ENCODE measurements around the gene CREB3.

Gene CREB3

DNA sequence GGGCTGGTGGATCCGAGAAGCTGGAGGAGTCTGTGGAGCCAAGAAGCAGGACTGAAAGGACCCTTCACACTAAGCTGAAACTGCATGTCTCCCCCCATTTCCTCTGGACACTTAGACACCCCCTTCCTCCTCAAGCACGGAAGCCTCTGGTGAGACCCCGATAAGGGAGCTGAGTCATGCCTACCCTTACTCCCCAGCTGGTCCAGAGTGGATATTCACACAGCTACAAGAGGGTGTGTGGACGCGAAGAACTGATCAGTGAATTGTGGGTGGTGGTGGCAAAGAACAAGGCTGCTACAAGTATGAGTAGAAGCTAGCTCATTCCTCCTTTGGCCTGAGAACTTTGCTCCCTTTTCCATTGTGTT lies 4.8 kb upstream of the CREB3 start:
- no peak for DNase-seq (ENCODE audit: low read depth)

DNA sequence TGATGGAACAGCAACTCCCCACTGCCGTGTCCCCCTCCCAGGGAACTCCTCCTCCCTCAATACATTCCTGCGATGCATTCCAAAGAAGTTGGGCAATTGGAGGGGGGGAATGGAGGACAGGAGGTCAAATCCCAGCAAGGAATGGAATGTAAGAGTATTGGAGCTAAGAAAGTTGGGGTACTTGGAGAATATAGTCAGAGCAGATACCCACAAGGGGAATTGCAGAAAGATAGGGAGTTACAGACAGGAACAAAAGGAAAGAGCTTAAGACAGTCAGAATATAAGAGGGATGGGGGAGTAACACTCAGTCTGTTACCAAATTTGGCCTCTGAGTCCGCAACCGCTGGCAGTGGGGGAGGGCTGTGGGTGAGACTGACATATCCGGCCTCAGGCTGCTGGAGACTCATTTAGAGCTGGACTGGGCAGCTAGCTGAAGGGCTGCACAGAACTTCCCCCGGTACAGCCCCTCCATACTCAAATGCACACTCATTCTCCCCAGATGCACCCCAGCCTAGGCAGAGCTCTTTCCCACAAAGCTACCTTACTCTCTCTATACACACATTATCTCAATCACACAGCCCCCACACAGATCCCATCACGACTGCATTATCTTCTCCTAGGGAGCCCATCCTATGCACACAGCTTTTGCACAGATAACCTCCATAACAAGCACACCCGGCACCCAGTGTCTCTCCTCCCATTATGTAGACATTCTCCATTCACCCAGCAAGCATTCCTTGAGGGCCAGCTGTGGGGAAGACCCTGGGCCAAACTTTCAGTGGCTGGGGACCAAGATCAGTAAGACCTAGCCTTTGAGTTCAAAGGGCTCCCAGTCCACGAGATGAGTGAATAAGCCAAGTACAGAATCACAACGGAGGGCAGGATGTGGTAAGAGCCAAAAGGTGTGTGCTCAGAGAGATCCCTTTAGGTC lies 4.2 kb upstream of the CREB3 start:
- peak; percentile 14 for DNase-seq (ENCODE audit: low read depth)

DNA sequence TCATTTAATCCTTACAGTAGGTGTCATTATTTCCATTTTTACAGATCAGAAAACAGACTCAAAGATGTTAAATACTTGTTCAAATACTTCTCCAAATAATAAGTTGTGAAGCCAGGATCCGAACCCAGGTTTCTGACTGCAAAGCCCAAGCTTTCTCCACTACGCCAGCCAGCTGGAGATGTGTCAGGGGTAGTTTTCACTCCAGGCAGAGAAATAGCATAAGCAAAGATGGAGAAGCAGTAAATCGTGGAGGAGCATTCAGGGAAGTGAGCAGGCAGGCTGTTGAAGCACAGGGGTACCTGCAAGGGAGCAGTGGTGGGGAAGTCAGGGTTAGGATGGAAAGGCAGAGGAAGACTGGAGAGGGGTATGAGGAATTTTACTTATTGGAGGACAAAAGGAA lies 3.4 kb upstream of the CREB3 start:
- DNase-seq (ENCODE audit: low read depth) = no peak

DNA sequence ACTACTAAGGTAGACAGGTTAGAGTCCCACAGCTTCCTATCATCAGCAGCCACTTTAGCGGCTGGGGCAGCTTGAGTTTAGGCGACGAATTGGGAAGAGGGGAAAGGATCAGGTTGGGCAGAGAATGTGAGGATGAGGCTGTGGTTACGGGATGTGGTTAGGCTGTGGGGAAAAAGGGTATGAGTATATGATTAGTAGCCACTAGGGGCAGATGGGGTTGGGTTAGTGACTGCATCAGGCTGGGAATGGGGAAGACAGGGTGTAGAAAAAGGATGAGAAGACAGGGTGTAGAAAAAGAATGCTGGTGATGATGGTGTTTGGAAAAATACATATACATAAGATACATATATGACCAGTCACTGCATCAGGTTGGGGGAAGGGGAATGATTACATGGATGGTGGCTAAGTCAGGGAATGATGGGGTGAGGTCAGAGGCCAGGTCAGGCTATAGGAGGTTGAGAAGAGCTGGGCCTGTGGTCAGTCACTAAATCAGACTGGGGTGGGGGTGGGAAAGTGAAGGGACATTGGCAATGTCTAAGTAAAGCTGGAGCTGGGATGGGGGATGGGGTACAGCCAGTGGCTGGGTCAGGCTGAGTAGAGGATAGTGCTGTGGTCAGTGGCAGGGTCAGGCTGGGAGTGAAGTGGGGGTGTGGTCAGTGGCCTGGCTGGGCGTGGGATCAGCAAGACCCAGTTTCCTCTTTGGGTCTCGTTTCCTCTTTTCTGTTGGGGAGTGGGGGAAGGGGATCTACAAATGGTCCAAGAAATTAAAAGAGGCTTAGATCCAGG lies 2.6 kb upstream of the CREB3 start:
- no peak for DNase-seq (ENCODE audit: low read depth)

DNA sequence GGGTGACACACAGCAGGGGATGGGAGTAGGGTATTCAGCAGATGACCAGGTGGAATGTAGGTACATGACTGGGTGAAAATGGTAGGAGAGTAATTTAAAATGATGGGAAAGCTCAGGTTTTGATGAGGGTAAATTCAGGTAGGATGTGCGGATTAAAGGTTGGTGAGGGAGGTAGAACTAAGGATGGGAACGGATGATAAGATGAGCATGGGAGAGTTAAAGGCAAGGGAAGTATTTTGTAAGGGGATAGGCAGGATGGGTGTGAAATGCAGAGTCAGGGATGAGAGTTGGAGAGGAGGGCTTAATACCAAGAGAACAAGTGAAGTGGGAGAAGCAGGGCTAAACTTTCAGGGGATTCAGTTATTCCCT lies 2.0 kb upstream of the CREB3 start:
- no peak for DNase-seq (ENCODE audit: low read depth)

DNA sequence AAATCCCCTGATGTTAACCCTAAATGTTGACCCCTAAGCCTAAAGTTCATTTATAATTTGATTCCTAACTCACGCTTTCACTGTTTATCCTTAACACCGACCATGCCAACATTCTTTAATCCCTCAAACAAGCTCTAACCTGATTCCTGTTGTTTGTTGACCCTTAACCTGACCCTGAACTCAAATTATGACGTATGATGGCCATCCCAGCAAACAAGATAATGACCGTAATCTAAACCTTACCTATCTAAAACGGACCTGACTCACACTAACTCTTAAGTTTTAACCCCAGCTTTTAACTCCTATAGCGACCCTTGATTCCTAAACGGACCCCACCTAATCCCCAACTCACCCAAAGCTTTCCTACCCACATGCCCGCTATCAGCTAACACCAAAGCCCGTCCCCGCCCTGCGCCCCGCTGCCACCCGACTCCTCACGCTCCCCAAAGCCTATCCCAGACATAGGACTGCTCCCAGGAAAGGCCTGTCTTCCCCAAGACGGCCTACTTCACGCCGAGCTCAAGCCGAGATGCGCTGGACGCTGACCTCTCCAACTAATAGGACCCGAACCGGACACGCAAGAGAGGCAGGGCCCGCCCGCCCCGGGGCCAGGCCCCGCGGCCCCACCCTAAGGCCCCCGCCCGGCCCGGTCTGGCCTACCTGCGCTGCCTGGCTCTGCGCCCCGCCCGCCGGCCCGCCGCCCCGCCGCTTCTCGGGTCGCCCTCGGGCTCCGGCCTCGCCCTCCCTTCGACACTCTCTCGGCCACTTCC lies 866 bp upstream of the CREB3 start:
- DNase-seq (ENCODE audit: low read depth) = no peak

DNA sequence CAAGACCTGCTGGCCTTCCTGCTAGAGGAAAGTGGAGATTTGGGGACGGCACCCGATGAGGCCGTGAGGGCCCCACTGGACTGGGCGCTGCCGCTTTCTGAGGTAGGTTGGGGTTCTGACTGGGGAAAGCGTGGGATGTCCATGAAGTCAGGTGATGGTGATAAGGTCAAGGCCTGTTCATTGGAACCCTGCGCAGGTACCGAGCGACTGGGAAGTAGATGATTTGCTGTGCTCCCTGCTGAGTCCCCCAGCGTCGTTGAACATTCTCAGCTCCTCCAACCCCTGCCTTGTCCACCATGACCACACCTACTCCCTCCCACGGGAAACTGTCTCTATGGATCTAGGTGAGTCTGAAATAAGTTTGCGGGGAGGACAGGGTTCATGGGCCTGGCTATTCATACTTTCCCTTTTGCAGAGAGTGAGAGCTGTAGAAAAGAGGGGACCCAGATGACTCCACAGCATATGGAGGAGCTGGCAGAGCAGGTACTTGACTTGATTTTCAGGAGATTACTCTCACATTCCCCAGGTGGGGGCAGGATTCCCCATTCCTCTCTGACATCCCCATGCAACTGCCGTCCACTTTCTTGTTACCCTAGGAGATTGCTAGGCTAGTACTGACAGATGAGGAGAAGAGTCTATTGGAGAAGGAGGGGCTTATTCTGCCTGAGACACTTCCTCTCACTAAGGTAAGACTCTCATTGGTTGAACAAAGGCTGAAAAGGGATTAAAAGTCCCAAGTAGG lies 505 bp downstream of the CREB3 start:
- no peak for DNase-seq (ENCODE audit: low read depth)

DNA sequence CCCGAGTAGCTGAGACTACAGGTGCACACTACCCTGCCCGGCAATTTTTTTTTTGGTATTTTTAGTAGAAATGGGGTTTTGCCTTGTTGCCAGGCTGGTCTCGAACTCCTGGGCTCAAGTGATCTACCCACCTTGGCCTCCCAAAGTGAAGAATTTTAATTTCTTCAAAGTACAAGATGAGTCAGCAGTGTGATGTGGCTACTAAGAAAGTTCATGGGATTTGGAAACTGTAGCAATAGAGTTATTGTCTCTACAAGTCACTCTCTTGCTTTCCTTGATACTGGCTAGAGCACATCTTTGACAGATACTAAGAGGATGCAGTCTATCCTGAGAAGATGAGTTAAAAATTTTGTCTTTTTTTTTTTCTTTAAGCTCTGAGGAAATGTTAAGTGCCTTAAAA lies 1.6 kb downstream of the CREB3 start:
- no peak for DNase-seq (ENCODE audit: low read depth)

DNA sequence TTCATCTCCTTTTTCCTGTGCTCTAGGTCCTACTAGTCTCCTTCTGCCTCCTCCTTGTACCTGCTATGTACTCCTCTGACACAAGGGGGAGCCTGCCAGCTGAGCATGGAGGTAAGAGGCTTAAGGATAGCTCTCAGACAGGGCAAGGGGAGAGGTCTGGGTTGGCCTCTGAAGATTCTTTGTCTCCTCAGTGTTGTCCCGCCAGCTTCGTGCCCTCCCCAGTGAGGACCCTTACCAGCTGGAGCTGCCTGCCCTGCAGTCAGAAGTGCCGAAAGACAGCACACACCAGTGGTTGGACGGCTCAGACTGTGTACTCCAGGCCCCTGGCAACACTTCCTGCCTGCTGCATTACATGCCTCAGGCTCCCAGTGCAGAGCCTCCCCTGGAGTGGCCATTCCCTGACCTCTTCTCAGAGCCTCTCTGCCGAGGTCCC lies 3.8 kb downstream of the CREB3 start:
- DNase-seq (ENCODE audit: low read depth) = no peak

DNA sequence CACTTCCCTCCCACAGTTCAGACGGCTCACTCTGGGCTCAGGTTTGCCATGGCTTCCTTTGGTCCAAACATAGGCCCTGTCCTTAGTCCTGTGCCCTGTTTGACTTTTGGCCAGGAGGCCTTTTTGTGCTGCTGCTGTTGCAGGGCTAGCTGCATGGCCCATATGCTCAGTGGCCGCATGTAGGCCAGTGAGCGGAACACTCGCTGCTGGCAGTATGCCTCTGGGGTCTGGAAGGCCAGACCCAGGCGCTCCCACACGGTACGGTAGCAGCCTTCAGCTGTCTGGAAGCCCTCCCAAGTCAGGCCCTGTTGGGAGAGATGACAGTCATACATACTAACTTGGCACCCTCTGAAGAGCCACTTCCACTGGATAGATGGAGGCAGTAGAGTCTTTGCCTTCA lies 4.7 kb downstream of the CREB3 start:
- DNase-seq (ENCODE audit: low read depth) = no peak

DNA sequence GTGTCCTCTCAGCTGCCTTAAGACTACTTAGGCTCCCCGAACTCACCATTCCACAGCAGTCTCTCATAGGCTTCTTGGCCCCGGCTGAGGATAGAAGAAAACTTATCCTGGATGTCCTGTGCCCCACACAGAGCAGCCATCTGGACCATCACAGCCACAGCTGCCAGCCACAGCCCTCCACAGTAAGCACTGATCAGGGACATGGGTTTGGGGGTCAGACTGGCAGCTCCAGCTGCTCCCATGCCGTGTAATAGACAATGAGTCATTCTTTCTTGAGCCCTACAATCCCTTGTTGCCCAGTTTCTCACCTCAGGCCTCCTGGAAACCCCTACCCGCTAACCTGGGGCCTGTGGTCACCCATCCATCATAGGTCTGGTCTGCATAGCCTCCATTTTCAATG lies 5.7 kb downstream of the CREB3 start:
- no peak for DNase-seq (ENCODE audit: low read depth)

DNA sequence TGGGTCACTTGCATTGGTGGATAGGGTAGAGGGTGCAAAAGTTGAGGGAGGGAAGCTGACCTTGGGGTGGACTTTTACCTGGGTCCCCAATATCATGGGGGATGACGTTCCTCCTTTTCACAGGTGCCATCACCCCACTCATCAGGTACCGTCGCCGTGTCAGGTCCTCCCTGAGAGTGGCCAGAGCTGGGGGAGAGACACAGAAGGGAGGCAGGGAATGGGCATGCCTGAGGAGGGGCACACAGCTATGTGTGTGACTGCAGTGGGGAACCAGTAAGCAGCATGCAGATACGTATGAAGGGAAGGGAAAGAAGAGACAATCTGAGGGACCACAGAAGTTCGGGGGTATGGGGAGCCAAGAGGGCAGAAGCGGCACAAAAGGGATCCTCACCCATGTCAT lies 6.5 kb downstream of the CREB3 start:
- no peak for DNase-seq (ENCODE audit: low read depth)

DNA sequence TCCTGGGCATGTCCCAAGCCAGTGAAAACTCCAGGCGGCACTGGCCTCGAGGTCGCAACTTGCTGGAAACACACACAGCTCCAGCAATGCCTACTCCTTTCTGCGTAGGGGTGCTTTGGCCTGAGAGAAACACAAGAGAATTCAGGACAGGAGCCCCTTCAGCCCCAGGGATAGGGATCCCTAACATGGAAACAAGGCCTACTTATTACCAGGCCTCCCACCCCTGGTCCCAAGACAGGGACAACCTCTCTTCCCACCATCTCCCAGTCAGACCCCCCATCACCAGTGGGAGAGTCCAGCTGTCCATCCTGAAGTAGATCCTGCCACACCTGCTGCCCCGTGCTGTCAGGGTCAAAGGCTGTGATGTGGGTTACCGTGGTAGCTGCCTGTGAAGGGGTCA lies 7.8 kb downstream of the CREB3 start:
- no peak for DNase-seq (ENCODE audit: low read depth)

DNA sequence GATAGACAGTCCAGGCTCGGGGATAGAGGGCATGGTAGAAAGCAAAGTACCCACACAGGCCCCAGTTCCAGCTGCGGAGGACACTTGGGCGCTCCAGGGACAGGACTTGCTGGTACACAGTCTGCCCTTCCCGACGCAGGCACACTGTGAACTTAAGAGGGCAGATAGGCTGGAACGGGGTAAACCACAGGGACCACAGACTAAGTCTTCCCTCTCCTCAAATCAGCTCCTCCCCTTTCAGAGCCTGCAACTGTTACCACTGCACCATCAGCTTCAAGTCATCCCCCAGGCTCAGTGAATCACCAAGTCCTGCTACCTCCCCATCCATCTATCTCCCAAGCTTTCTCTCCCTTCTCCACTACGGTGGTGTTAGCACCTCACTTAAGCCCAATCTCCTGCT lies 9.3 kb downstream of the CREB3 start:
- no peak for DNase-seq (ENCODE audit: low read depth)

DNA sequence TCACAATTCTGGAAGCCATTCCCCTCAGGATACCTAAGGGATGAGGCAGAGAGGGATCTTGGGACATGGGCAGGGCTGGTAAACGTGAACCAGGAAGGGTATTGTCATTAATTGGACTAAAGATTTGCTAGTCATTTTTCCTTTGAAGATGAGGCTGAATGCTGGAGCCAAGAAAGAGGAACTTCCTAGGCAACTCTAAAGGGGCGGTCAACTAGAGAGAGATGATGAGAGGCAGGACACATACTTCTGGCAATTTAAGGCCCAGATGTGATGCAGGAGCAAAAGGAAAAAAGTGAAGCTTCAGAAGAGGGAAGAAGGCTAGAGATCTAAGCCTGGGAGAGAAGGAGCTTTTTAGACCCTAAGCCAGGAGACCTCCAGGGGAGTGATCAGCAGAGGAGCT lies 11.0 kb downstream of the CREB3 start:
- no peak for DNase-seq (ENCODE audit: low read depth)

DNA sequence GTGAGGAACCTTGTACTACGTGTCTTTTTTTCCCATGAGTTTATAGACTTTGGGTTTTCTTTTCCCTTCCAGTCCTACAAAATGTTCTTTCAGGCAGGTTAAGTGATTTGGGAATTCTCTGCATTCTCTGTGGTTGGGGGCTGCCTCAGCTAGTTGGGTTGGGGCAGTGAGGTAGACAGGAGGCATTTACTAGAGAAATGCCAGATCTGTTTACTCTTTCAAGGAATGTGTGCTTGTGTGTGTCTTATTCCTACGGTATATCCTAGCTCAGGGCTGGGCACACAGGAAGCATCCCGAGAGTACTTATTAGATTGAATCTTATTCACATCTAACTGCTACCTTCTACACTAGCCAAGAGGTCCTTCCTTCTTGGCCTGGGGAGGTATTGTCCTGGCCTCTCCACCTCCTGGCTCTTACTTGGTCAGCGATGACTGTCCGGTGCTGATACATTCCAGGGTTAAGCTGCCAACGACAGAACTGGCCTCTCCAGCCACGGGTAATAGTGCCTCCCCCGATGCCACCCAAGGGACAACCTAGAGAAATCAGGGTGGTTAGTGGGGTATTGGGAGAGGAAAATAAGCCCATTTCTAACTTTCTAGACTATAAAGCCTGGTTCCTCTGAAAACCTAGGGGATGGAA lies 11.5 kb downstream of the CREB3 start:
- DNase-seq (ENCODE audit: low read depth) = no peak

DNA sequence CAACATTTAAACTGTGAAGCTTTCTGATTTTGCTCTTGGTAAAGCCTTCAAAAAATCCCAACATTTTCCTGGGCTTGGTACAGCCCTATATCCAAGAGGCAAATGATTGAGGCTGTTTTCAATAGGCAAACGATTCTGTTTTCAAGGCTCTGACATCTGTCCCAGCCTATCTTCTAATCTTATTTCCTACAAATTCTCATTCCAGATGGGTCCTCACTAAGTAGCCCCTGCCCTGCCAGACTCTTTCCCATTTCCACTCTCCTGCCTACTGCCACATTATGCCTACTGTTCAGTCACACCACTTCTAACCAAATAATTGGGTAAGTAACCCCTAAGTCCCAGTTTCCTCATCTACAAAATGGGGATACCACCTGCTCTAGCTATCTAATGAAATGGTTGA lies 13.1 kb downstream of the CREB3 start:
- no peak for DNase-seq (ENCODE audit: low read depth)

DNA sequence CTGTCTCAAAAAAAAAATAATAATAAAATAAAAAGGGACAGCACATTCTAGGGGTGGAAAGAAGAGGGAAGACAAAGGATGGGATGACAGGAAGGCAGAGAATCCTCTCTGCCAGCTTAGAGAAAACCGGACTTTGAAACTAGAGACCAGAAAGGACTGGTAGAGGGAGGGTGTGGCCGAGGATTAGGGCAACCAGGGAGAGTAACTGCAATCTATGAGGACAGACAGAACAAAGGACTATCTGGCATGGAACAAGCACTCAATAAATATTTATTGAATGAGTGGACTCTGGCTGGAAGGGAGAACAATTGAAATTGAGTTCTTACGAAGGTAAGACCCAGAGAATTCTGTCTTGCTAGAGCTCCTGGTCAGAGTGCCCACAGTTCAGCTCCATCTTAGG lies 14.1 kb downstream of the CREB3 start:
- DNase-seq (ENCODE audit: low read depth) = no peak

DNA sequence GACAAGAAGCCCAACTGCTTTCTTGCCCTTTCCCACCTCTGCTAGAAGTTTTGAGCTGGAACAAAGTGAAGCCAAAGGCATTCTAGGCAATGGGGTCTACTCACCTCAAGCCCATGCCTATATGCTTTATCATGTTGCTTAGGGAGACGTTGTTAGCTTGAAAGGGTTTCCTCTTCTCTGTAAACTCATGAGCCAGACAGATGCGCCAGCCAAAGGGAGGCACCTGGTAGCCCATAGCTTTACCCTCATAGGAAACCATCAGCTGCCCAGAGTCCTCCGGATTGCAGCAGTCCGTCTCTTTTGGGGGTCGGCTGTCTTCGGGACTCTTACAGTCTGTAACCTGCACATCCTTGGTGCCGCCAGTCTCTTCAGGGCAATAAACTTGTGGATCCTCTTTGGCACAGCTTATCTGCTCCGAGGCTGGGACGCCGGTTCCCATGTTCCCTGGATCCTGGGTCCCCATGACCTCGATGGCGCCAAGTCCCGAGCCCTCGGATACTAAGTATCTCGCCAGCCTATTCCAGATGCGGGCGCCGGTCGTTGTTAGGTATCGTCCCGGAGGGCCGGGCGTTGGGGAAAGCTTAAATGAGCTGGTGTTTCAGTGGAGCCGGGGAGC lies 15.9 kb downstream of the CREB3 start:
- no peak for DNase-seq (ENCODE audit: low read depth)

DNA sequence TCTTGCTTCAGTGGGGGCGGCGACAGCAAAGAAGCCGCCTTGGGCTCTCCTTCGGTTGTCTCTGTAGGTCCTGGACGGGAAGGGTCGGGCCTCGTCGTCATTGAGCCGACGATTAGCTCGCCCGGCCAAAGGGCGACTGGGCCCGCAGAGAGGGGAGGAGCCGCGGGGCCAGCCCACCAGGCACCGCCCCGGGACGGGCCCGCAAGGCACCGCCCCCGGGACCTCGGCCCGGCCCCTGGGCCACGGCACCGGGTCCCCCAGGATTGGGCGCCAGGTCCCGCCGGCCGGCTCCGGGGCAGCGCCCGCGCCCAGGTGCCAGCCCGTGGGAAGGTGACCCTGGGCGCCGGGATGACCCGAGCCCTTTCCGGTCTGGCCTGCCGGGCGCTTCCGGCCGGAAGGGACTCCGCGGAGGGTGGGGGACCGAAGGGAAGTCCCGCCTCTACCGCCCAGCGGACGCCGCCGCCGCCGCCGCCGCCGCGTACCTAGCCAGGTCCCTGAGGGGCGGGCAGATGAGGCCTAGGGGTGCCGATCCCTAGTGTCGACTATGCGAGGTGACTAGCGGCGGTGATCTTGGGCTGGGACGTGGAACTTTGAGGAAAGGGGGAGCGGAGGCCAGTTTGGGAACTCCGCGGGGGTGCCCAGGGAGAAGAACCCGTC lies 16.5 kb downstream of the CREB3 start, which contains the start of the genes GBA2 and RGP1:
Gene GBA2 (minus strand): TSS at position 371 of the 657 bp plus-strand sequence. CDS start 524 bp downstream, outside the sequence.
Gene RGP1 (plus strand): TSS at position 430 of the 657 bp plus-strand sequence. CDS start 469 bp downstream, outside the sequence.
- no peak for DNase-seq (ENCODE audit: low read depth)
